ENCODE measurements around the gene ITIH4. TPM values are rescaled to one million over a fixed set of nuclear protein-coding genes. Genes with fewer than 3 reads are reported as not detected.

The ITIH4 gene
- total RNA-seq, 1 donor from 2014 or later, result 2.8 TPM

- no peak overlapping the region for H2AFZ ChIP-seq (ENCODE audit: low read depth, low read length)
- no peaks in the 10 kb centered on the region for H3K9me3 Mint-ChIP-seq (ENCODE audit: unreplicated experiment)
- H3K4me2 ChIP-seq (ENCODE audit: low read length), result no peak overlapping the region
Measured at GRCh38 chr3:52816199-52816598, 14.3 kb downstream of the ITIH4 start.

GRCh38 chr3:52813810-52814209 is 16.7 kb downstream of the ITIH4 start:
- no peak overlapping the region for H3K27ac ChIP-seq (ENCODE audit: low read depth, low read length)
- no peaks in the 10 kb centered on the region for H3K27me3 ChIP-seq (ENCODE audit: insufficient read depth, low read length)
- no peaks in the 10 kb centered on the region for H3K9me3 ChIP-seq (ENCODE audit: insufficient read depth, low read depth, low read length)
- H3K27me3 Mint-ChIP-seq (ENCODE audit: low read depth, unreplicated experiment), result peaks cover 29% of the 10 kb centered on the region
- no peaks in the 10 kb centered on the region for H3K4me1 ChIP-seq (ENCODE audit: insufficient read depth, low read length)
- H4K20me1 ChIP-seq (ENCODE audit: insufficient read depth, low read length), result no peaks in the 10 kb centered on the region
- TF ChIP-seq CTCF (IDR thresholded peaks at IDR 0.05; ENCODE audit: insufficient read depth, low read depth, low read length) (no peak), EZH2 (IDR thresholded peaks at IDR 0.05; ENCODE audit: insufficient read depth, low read length) (no peak)
- FAIRE-seq (no peak), DNase-seq (ENCODE audit: low read depth) (no peak)
- H3K27ac Mint-ChIP-seq (ENCODE audit: unreplicated experiment), result no peak overlapping the region
- H3K4me1 Mint-ChIP-seq (ENCODE audit: low read depth, unreplicated experiment), result peaks cover 4% of the 10 kb centered on the region
- no peaks in the 10 kb centered on the region for H3K36me3 ChIP-seq (ENCODE audit: insufficient read depth, low read length)
- H3K9me3 Mint-ChIP-seq (ENCODE audit: unreplicated experiment), result peaks cover 3% of the 10 kb centered on the region
- H3K79me2 ChIP-seq (ENCODE audit: insufficient read depth, low read length), result no peaks in the 10 kb centered on the region
- no peak overlapping the region for H3K9ac ChIP-seq (ENCODE audit: low read length)
- no peak overlapping the region for H2AFZ ChIP-seq (ENCODE audit: low read depth, low read length)
- H3K4me3 ChIP-seq (ENCODE audit: insufficient read depth, low read depth, low read length), result no peak overlapping the region
- no peaks in the 10 kb centered on the region for H3K36me3 Mint-ChIP-seq (ENCODE audit: low read depth, unreplicated experiment)
- H3K4me2 ChIP-seq (ENCODE audit: low read length), result no peak overlapping the region
- H3K4me3 Mint-ChIP-seq (ENCODE audit: unreplicated experiment), result no peak overlapping the region

More at GRCh38 chr3:52816199-52816598, 14.3 kb downstream of the ITIH4 start:
- no peak overlapping the region for H3K4me3 Mint-ChIP-seq (ENCODE audit: unreplicated experiment)
- H3K36me3 ChIP-seq (ENCODE audit: insufficient read depth, low read length), result no peaks in the 10 kb centered on the region
- DNase-seq (ENCODE audit: low read depth) (no peak), FAIRE-seq (no peak)
- H3K9me3 ChIP-seq (ENCODE audit: insufficient read depth, low read depth, low read length), result no peaks in the 10 kb centered on the region
- H3K27ac Mint-ChIP-seq (ENCODE audit: unreplicated experiment), result no peak overlapping the region
- no peak overlapping the region for H3K4me3 ChIP-seq (ENCODE audit: insufficient read depth, low read depth, low read length)
- no peaks in the 10 kb centered on the region for H3K27me3 ChIP-seq (ENCODE audit: insufficient read depth, low read length)
- H3K27me3 Mint-ChIP-seq (ENCODE audit: low read depth, unreplicated experiment), result peaks cover 21% of the 10 kb centered on the region
- H3K36me3 Mint-ChIP-seq (ENCODE audit: low read depth, unreplicated experiment), result no peaks in the 10 kb centered on the region
- H4K20me1 ChIP-seq (ENCODE audit: insufficient read depth, low read length), result no peaks in the 10 kb centered on the region
- no peak overlapping the region for H3K9ac ChIP-seq (ENCODE audit: low read length)
- no peak for TF ChIP-seq CTCF (IDR thresholded peaks at IDR 0.05; ENCODE audit: insufficient read depth, low read depth, low read length)
- TF ChIP-seq EZH2 (IDR thresholded peaks at IDR 0.05; ENCODE audit: insufficient read depth, low read length), result no peak
- H3K4me1 ChIP-seq (ENCODE audit: insufficient read depth, low read length), result no peaks in the 10 kb centered on the region
- H3K4me1 Mint-ChIP-seq (ENCODE audit: low read depth, unreplicated experiment), result peaks cover 4% of the 10 kb centered on the region
- no peaks in the 10 kb centered on the region for H3K79me2 ChIP-seq (ENCODE audit: insufficient read depth, low read length)
- H3K27ac ChIP-seq (ENCODE audit: low read depth, low read length), result no peak overlapping the region

DNA sequence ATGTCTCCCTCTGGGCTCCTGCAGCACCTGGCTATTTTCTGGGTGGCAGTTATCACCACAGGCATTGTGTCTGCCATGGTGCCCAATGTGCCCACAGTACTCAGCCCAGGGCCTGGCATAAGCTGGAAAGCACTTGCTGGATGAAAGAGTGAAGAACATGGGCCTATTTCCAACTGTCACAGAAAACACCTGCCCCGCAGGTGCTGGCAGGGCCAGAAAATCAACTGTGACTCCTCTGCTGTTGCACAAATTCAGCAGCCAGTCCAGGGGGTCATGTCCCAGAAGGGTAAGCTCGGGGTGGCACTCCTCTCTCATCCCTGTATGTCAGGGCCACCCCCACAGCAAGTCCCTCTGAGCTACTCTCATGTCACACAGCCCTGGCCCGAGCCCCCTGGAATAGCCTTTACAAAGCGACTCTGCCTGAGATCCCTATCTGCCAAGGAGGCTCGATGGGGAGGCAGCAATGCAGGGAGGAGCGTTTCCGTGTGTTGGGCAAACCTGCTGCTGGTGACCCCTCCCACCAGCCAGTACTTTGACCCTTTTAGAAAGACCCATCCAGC is 18.9 kb downstream of the ITIH4 start:
- Histone ChIP-seq H3K9ac (ENCODE audit: low read length) (no peak overlapping the region), H4K20me1 (ENCODE audit: insufficient read depth, low read length) (no peaks in the 10 kb centered on the region), H3K27ac (ENCODE audit: low read depth, low read length) (no peak overlapping the region), H3K4me2 (ENCODE audit: low read length) (no peak overlapping the region), H3K36me3 (ENCODE audit: insufficient read depth, low read length) (no peaks in the 10 kb centered on the region), H3K27me3 (ENCODE audit: insufficient read depth, low read length) (no peaks in the 10 kb centered on the region), H3K4me1 (ENCODE audit: insufficient read depth, low read length) (no peaks in the 10 kb centered on the region), H3K79me2 (ENCODE audit: insufficient read depth, low read length) (no peaks in the 10 kb centered on the region), H3K9me3 (ENCODE audit: insufficient read depth, low read depth, low read length) (no peaks in the 10 kb centered on the region), H3K4me3 (ENCODE audit: insufficient read depth, low read depth, low read length) (no peak overlapping the region), H2AFZ (ENCODE audit: low read depth, low read length) (no peak overlapping the region)
- H3K36me3 Mint-ChIP-seq (ENCODE audit: low read depth, unreplicated experiment), result no peaks in the 10 kb centered on the region
- H3K27ac Mint-ChIP-seq (ENCODE audit: unreplicated experiment), result no peak overlapping the region
- DNase-seq (ENCODE audit: low read depth), result no peak
- no peak for FAIRE-seq
- TF ChIP-seq EZH2 (IDR thresholded peaks at IDR 0.05; ENCODE audit: insufficient read depth, low read length) (no peak), CTCF (IDR thresholded peaks at IDR 0.05; ENCODE audit: insufficient read depth, low read depth, low read length) (no peak)
- no peak overlapping the region for H3K4me3 Mint-ChIP-seq (ENCODE audit: unreplicated experiment)
- peaks cover 4% of the 10 kb centered on the region for H3K9me3 Mint-ChIP-seq (ENCODE audit: unreplicated experiment)
- H3K4me1 Mint-ChIP-seq (ENCODE audit: low read depth, unreplicated experiment), result no peaks in the 10 kb centered on the region
- peaks cover 38% of the 10 kb centered on the region for H3K27me3 Mint-ChIP-seq (ENCODE audit: low read depth, unreplicated experiment)

All from astrocyte (in vitro differentiated cells and primary cell).